ENCODE data around the gene TOB2.

GRCh38 chr22:41398921-41399320, 47.7 kb downstream of the TOB2 start:
- no peak for TF ChIP-seq CTCF (conservative IDR thresholded peaks at IDR 0.05 in 1 of 2, IDR thresholded peaks at IDR 0.05 in 1 of 2; ENCODE audit: extremely low read depth in 1 of 2, insufficient read depth in 1 of 2, low read depth in 1 of 2, low read length in 2 of 2)
- TF ChIP-seq EZH2 (IDR thresholded peaks at IDR 0.05; ENCODE audit: borderline replicate concordance, low read length): no peak

All from mammary epithelial cell (primary cell).